Epithelial cell of prostate (primary cell): Measurements from ENCODE around the gene SMG6.
"Not testable (repeated sequence)": the region's sequence is repeated elsewhere in the genome, so short reads cannot be mapped to it uniquely, and the experiment has no call there.

Experiments
- DNase-seq: peaks from one replicate; pipeline ENCODE4 v3.0.0-alpha.2; 2011; ENCODE audit warnings: low read depth, low spot score
- H3K27ac ChIP-seq: fragments of 450-650 bp; 2 replicates; pipeline ENCODE4 v1.5.1; 2017; ENCODE audit warnings: mild to moderate bottlenecking

SMG6 gene

DNA sequence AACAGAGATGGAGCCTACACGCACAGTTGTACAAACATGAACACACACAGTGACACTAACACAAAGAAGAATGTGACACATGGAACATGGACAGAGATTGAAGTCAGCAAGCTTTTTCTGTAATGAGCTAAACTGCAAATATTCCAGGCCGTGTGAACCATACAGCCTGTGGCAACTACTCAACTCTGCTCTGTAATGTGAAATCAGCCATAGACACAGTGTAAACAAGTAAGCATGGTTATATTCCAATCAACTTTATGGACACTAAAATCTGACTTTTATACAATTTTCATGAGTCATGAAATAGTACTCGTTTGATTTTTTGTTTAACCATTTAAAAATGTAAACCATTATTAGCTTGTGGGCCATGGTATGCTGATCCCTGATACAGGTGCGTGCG is 120.2 kb downstream of the SMG6 start:
- no peak for DNase-seq
- no peak overlapping the region for H3K27ac ChIP-seq

DNA sequence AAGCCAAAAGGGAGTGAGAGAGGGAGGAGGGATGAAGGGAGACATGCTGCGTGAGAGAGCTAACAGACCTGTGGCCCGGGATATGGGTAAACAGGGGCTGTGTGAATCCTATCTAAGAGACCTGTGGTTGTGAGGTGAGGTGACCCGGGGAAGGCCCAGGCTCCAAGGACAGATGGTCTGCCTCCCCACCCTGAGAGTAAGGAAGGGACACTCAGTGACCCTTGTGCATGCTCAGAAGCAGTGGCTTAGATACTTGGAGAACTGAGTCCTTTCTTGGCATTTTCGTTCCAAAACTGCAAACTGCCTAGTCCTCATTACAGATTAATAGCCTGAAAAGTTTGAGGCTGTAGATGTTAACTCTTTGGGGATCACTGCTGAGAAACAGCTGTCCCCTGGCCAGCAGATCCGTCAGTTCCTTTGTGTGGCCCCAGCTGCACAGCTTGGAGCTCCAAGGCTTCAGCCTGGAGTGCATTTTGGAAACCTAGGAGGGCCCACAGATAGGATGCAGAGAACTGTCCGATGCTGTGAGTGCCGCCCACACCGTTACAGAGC is 121.6 kb downstream of the SMG6 start:
- no peak for DNase-seq
- no peak overlapping the region for H3K27ac ChIP-seq

DNA sequence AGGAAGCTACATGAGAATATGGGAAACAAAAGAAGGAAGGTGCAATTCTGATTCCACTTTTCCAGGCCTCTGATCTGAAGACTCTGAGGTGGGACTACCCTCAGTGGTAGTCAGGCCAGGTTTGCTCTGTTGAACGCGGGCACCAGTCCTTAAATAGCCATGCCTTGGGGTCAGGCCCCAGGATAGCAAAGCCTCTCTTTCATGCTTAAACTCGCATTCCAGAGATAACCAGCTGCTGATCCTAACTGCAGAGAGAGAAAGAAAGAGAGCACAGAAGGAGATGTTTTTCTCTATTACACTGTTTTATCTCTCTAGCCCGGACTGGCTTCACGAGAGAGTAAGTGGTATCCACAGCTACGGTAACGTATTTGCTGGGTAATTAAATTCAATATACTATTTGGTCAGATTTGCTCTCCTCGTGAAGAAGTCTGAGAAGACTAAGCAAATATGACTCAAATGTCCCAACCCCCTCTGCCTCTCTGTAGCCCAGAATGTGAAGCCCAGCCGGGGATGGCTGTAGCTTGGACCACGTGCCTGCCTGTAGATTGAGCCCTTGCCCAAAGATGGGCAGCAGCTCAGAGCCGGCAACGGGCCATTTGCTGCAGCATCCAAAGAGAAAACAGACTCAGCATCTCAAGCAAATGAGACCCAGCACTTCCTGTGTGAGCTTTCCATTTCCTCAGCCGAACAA is 122.2 kb downstream of the SMG6 start:
- no peak for DNase-seq
- H3K27ac ChIP-seq: no peak overlapping the region

DNA sequence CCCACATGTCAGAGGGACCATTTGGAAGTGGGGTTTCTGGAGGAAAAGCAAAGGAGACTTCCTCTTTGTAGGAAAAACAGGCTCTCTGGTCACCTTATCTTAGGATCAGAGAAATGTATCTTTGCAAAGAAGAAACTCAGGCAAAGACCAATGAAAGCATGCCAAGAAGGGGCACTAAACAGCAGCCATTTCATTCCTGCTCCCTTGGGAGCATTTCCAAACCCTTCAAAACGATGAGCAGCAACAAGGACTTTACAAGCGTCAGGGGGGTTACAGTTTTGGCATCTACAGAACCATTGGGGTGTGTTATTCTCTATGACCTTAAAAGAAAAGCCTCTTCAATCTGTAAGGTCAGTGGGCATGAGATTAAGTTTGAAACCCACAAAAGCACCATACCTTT is 122.8 kb downstream of the SMG6 start:
- no peak for DNase-seq
- H3K27ac ChIP-seq: no peak overlapping the region

DNA sequence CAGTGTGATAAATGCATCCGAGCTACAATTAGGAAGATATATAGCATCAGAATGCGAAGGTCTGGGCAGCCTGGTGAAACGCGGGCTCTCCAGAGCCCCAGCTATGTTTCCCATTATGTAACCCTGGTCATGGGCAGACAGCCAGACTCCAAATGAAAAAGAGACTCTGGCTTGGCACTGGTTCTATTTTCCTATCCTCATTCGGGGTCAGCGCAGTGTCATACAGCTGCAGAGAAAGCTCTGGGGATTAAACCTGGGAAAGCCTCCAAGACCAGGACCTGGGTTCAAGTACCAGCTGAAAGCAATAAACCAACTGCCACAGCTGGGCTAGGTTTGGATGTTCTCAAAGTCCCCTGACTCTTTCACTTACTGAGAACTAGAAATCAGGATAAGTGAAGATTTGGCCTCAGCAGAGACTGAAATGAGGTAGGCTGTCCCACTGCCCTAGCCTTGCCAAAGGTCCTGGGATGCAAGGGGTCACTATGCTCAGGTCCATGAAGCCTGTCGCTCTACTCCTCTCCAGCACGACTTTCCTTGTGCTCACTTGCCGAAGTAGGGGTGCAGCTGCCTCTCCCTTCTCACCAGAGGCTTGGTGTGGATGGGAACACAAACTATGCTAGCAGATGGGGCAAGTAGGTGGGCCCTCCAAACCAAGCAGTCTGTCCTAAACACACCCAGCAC is 123.8 kb downstream of the SMG6 start:
- H3K27ac ChIP-seq: no peak overlapping the region
- DNase-seq: no peak

DNA sequence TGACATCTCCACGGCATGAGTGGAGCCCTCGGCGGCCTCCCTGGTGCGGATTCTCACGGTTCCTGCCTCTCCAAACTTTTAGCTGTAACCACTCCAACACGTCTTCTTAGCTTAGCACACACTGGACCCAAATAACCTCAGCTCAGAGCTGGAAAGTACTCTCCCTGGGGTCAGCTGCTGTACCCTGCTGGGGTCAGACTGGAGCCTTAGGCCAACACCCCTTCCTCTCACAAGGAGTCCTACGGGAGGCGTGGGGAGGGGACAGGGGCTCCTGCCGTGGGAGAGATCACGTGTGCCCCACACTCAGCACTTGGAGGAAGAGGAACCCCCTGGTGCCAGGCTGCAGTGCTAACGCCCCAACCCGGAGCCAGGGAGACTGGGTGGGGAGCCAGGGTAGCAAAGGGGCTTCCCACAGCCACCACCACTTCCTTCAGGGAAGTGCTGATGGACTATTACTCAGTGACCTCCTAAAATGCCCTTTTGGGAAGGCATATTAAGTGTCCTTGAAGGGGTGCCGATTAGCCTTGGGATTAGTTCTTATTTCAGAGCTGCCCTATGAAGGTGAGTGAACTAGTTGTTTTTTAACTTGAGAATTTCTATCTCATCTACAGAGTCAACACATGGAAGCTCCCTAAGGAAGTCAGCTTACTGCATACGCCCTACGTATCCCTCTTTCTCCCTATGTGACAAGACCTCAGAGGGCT is 124.6 kb downstream of the SMG6 start:
- H3K27ac ChIP-seq: peak overlapping the region; percentile 80
- no peak for DNase-seq

DNA sequence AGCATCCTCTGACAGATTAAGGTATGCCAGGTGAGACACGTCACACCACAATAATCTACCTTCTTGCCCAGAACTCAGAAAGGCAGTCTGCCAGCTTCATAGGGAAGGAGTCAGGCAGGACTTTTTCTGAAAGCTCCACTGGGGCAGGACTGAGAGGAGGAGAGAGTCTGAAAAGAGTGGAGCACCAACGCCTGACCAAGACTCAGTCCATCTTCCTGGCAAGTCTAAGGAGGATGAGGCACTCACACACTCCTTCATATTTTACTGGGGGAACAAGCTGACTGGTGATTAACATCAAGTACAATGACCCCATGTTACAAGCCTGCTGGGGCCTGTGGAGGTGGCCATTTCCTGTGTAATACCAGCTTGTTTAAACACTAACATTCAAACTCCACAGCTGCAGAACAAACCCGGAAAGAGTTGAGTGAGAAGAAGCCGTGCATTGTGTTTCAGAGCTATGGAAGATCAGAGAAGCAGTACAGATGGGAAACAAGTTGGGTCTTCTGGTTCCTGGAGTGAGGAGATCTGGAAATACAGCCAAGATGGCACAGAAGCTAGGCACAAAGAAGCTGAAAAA is 126.3 kb downstream of the SMG6 start:
- H3K27ac ChIP-seq: peak overlapping the region; percentile 80
- no peak for DNase-seq

DNA sequence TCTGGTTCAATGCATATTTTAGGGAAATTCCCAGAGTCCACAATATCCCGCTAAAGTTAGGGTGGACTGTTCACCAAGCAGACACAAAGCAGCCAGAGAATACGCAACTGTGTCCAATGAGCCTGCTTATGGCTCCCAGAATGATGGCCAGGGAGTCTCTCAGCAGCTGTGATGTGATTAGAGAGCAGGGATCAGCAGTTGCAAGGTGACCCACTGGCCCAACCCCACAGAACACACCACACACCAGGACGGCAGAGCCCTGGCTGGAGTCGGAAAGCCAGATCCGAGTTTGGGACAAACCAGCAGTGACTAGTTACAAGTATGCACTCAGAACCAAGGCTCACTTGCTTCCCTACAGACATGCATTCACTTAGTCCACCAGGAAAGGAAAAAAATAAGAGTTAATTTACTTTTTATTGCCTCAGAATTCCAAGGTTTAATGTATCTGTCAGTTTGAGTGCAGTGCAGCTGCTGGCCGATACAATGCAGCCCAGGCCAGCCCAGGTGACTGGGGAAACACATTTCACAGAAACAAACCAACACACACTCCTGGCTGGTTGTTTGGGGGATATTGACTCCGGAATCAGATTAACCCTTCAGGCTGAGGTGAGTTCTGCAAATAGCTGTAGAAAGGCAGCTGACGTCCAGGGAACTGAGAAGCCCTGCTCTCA is 127.0 kb downstream of the SMG6 start:
- DNase-seq: no peak
- H3K27ac ChIP-seq: peak overlapping the region; percentile 80

DNA sequence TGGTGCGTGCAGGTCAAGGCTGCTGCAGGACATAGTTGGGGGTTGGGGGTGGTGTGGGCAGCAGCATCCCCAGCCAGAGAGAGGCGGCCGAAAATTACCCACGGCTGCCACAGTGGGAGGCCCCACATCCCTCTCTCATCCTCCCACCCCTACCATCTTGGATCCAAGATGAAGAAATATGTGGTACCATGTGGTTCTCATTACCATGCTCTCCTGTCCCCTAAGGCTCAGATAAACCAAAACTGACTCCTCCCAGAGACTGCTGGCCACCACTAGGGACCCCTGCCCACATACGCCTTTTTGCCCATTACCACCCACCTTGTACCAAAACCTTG is 128.3 kb downstream of the SMG6 start:
- DNase-seq: no peak
- peak overlapping the region; percentile 95 for H3K27ac ChIP-seq

DNA sequence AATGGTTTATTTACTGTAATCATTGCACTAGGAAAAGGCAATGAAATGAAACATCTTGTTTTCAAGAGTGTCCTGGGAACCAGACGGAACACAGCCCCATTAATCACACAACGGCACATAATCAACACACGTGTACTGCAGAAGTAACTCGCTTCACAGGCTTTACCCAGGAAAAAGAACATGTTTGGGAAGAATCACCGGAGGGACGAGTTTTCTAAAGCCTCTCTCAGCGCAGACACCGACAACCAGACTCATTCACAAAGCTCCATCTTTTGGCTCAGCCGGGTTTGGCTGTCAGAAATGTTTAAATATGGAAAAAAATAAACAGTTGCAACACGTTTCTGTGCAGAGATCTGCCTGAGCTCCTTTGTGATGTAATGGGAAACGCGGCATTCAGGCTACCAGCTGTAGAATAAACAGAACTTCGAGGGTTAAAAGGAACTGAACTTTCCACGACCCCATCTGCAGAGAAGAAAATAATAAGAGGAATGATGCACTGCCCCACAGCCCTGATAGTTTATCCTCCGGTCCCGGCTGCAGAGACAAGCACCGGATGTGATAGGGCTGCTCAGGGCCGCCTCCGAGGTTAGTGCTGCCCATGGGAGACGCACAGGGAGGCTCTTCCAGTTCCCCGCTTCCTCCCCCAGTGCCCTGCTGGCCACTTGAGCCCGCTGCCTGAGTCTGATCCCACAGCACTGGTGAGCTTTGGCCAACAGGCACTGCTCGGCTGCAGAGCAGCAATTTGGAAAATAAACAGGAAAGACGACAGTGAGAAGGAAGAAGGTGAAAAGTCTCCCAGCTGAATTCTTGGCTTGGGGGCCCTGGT is 128.9 kb downstream of the SMG6 start:
- no peak for DNase-seq
- peak overlapping the region; percentile 95 for H3K27ac ChIP-seq

DNA sequence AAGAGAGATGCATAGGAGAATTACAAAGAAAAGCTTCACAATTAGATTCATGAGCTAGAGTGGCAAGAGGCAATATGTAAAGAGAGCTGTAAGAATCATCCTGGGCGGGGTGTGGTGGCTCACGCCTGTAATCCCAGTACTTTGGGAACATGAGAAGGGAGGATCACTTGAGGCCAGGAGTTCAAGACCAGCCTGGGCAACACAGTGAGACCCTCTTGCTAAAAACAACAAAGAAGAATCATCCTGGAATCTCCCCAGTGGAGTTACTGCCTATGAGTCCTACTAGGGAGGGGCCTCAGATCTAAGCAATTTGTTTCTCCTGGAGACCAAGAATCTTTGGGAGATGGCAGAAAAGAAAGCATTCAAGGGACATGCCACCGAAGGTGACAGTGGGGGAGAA is 129.6 kb downstream of the SMG6 start:
- no peak for DNase-seq
- peak overlapping the region; percentile 95 for H3K27ac ChIP-seq

DNA sequence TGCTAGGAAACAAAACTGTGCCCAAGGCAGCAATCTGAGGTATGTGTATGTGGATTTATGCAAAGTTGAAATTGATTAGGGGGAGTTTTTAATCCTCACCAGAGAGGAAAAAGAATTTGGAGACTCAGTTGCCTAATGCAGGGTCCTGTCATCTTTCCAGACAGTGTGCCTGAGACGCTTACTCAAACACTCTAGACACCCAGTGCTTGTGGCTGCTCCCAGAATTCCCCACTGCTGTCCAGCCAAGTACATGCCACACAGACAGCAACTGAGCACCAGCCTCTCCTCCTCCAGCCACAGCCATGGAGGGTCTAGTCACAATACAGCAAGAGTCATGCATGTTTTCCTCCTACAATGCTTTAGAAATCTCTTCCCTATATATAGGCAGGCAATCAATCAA is 130.6 kb downstream of the SMG6 start:
- no peak for DNase-seq
- peak overlapping the region; percentile 95 for H3K27ac ChIP-seq

DNA sequence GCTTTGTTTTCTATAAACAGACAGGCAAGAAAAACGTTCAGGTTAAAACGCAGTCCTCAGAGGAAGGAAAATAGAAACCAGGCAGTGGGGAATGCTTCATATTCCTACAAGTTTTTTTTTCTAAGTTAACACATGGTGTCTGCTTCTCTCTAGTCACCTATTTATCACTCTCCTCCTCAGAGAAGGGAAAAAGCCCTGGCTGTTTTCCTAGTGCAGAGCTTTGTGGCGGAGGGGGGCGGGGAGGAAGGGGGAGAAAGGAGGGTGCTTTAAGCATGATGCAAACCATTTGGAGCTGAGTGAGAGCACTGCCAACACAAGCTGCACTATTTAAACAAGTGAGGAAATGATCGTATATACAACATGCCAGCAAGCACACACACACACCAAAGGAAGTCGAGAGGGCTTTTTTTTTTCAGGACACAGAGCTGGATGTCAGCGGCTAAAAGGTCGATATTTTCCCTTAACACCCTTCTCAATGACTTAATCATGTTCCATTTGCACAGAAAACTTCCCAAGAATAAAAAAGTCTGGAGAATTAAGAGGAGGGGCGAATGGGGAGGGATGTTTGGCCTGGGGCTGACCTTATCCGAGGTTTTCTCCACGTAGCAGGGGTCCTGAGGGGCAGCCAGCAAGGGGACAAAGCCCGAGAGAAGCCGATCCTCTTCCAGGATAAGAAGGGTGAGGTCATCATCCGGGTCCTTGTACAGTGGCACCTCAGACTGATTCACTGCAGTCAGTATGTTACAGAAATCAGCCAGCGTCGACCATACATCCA is 131.3 kb downstream of the SMG6 start:
- no peak for DNase-seq
- peak overlapping the region; percentile 95 for H3K27ac ChIP-seq

DNA sequence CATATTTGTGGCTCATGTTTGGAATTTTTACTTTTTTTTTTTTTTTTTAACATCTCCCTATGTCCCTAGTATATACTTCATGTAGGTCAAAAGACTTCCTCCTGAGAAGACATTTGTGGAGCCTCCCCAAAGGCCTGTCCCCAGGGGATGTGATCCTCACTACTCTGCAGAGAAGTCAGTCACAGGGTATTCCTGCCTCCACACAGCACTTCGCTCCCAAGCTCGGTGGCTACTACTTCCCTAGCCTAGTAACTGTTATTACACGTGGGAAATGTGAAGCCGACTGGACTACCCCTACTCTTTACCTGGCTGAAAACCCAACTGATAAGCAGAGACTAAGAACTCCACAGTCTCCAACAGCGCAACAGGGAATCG is 131.9 kb downstream of the SMG6 start:
- no peak for DNase-seq
- peak overlapping the region; percentile 95 for H3K27ac ChIP-seq

DNA sequence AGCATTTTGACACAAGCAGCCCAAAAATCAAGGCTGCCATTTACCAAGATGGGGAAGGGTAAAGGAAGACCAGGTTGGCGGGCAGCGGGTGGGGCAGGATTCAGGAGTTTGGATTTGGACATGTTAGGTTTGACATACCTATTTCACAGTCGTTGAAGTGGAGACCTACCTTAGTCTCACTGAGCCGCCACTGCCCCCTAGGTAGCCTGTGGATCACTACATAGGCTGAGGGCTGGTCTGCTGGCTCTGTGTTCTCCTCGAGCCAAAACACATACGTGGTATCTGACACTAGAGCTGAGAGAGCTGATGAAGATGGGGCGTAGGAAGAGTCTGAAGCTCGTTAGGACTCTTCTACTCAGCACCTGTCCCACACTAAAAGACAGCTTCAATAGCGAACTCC is 133.6 kb downstream of the SMG6 start:
- H3K27ac ChIP-seq: no peak overlapping the region
- no peak for DNase-seq

DNA sequence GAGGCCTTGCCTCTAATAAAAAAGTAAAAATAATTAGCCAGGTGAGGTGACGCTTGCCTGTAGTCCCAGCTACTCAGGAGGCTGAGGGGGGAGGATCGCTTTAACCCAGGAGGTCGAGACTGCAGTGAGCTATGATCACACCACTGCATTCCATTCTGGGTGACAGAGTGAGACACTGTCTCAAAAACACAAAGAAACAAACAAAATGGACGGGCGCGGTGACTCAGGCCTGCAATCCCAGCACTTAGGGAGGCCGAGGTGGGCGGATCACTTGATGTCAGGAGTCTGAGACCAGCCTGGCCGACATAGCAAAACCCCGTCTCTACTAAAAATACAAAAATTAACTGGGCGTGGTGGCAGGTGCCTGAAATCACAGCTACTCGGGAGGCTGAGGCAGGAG is 137.9 kb downstream of the SMG6 start:
- DNase-seq, H3K27ac ChIP-seq: not testable (repeated sequence)

DNA sequence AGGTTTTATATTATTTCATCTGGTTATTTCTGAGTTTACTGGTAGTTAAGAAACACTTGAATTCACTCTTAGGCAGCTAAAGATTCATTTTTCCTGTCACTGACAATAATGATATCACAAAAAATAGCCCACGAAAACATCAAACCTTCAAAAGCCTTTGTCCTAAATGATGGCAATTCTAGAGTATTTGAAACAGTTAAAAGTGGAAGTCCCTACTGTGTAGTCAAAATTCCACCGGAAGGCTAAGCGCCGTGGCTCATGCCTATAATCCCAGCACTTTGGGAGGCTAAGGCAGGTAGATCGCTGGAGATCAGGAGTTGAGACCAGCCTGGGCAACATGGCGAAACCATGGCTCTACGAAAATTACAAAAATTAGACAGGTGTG is 145.2 kb downstream of the SMG6 start:
- no peak overlapping the region for H3K27ac ChIP-seq

DNA sequence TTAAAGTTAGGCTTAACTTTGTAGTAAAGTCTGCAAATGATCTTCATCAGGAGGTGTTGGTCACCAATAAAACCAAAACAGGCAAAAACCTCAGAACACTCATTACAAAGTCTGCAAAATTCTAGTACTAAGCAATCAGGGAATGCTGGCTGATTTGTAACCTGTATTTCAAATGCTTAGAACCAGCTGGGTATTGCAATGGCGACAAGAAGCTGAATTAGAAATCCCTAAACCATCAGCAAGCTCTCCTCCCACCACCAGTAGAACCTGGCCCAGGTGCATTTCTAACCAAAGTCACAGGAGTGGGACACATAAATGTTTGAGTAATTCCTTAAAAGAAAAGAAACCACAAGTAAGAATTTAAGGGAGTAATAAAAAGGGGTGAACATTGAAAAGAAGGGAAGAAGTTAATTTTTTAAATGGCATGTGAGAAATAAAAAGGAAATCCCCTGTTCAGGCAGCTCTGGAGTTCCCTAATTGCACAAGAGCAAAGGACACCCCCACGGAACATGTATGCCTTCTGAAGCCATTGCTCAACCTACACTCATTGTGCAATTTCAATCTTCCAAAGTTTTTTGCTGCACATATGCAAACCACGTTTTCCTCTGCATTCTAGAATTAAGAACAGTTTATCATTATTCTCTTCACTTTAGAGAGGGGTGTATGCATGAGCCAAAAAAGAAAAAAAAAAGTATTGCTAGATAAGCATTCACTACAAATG is 145.8 kb downstream of the SMG6 start:
- no peak for DNase-seq
- no peak overlapping the region for H3K27ac ChIP-seq

More for the DNA sequence above, 145.2 kb downstream of the SMG6 start:
- DNase-seq: no peak
